Caco-2 (cell line): ENCODE results near the gene HERC4. TPM values are rescaled to one million over a fixed set of nuclear protein-coding genes. Genes with fewer than 3 reads are reported as not detected.

ENCODE experiments used
- BruUV-seq: library from RNA; stranded (reverse); fragments of 400-500 nt; replicated peaks from 2 replicates; lab custom pipeline; 2021; lab: Mats Ljungman, UMichigan
- CTCF ChIA-PET: fragments of 300-600 bp; sonication (Branson Sonifier 250); formaldehyde crosslinking; loops from one replicate; lab custom pipeline; 2022; ENCODE audit warnings: antibody characterized with exemption; lab: Charles Lee
- POLR2A ChIA-PET: fragments of 300-600 bp; sonication (Branson Sonifier 250); formaldehyde crosslinking; loops from one replicate; lab custom pipeline; 2022; ENCODE audit warnings: antibody characterized with exemption; lab: Charles Lee
- DNase-seq, 2 experiments: peaks; one replicate each; pipeline versions ENCODE4 v3.0.0 to v3.0.0-alpha.2; 2020 to 2022
- H3K27me3 ChIP-seq: replicated peaks from 2 replicates; pipeline ENCODE4 v1.6.0; 2011; ENCODE audit warnings: low read length; ENCODE audit not compliant: control insufficient read depth, insufficient read depth
- H3K36me3 ChIP-seq: 2 replicates; pipeline ENCODE4 v1.5.1; 2011; ENCODE audit warnings: low read length; ENCODE audit not compliant: control insufficient read depth, insufficient read depth
- H3K4me1 ChIP-seq: fragments of 250-450 bp; sonication (Bioruptor Pico); 2 replicates; pipeline ENCODE4 v1.5.1; 2020; ENCODE audit warnings: mild to moderate bottlenecking
- H3K4me3 ChIP-seq: 2 replicates; pipeline ENCODE4 v1.5.1; 2011; ENCODE audit warnings: low read depth, mild to moderate bottlenecking, control low read depth, low read length
- H3K9me3 ChIP-seq: fragments of 250-450 bp; sonication (Bioruptor Pico); 2 replicates; pipeline ENCODE4 v1.5.1; 2020; ENCODE audit warnings: mild to moderate bottlenecking, moderate library complexity
- H3K27ac Mint-ChIP-seq: one replicate; pipeline ENCODE4 v1.8.0; 2022; ENCODE audit warnings: mixed read lengths; ENCODE audit not compliant: unreplicated experiment
- H3K27me3 Mint-ChIP-seq: one replicate; pipeline ENCODE4 v1.8.0; 2022; ENCODE audit warnings: mixed read lengths; ENCODE audit not compliant: insufficient read depth, unreplicated experiment
- H3K36me3 Mint-ChIP-seq: one replicate; pipeline ENCODE4 v1.8.0; 2022; ENCODE audit warnings: mild to moderate bottlenecking, mixed read lengths; ENCODE audit not compliant: insufficient read depth, unreplicated experiment
- H3K4me1 Mint-ChIP-seq: one replicate; pipeline ENCODE4 v1.8.0; 2022; ENCODE audit warnings: low read depth, mixed read lengths; ENCODE audit not compliant: unreplicated experiment
- H3K4me3 Mint-ChIP-seq: one replicate; pipeline ENCODE4 v1.8.0; 2022; ENCODE audit warnings: mild to moderate bottlenecking, moderate library complexity, mixed read lengths; ENCODE audit not compliant: unreplicated experiment
- H3K9me3 Mint-ChIP-seq: one replicate; pipeline ENCODE4 v1.8.0; 2022; ENCODE audit warnings: mixed read lengths; ENCODE audit not compliant: unreplicated experiment
- CTCF ChIP-seq, 2 experiments: fragments of 200-600 bp in 1 of 2; IDR thresholded peaks; 1 replicate in 1 of 2; 2 replicates in 1 of 2; pipeline versions ENCODE4 v1.5.1 to v1.8.0; 2011 to 2022; ENCODE audit warnings: antibody characterized with exemption in 1 of 2, control low read depth in 1 of 2, inconsistent platforms in 1 of 2, low read depth in 1 of 2, low read length in 1 of 2, mild to moderate bottlenecking in 1 of 2, moderate library complexity in 1 of 2; ENCODE audit not compliant: insufficient read depth in 1 of 2, severe bottlenecking in 1 of 2, unreplicated experiment in 1 of 2
- intact Hi-C: fragments of 100-400 bp; cut with micrococcal nuclease; formaldehyde crosslinking; loops from one replicate; pipeline ENCODE4 v1.10.0; 2022; ENCODE audit not compliant: unreplicated experiment
- total RNA-seq: library from RNA; stranded (reverse); gene quantifications from 2 replicates; pipeline ENCODE4 v1.2.3, GENCODE V29; 2022

Gene HERC4
- total RNA-seq, 1 experiment from 2014 or later, result 59.4 TPM

- H3K4me1 ChIP-seq, result peaks cover 8% of the 10 kb centered on the region
- H3K4me3 ChIP-seq, result no peak within 1 kb of the TSS
- H3K36me3 Mint-ChIP-seq, result no peaks in the 10 kb centered on the region
- H3K27me3 Mint-ChIP-seq, result no peaks in the 10 kb centered on the region
- no peak for DNase-seq
- no peaks in the 10 kb centered on the region for H3K27me3 ChIP-seq
- H3K9me3 Mint-ChIP-seq, result no peaks in the 10 kb centered on the region
- no peak for TF ChIP-seq CTCF (IDR thresholded peaks at IDR 0.05; ENCODE audit: insufficient read depth in 1 of 2, low read depth in 1 of 2, low read length in 1 of 2, severe bottlenecking in 1 of 2, unreplicated experiment in 1 of 2)
- BruUV-seq, result no TSS peak
- no peaks in the 10 kb centered on the region for H3K9me3 ChIP-seq
- intact Hi-C loops, result no loop called here
- H3K36me3 ChIP-seq, result no peaks in the 10 kb centered on the region
- peaks cover 12% of the 10 kb centered on the region for H3K4me1 Mint-ChIP-seq
- ChIA-PET CTCF (no interaction called here), POLR2A (no interaction called here)
- no peak within 1 kb of the TSS for H3K27ac Mint-ChIP-seq
- H3K4me3 Mint-ChIP-seq, result no peak within 1 kb of the TSS
Measured at GRCh38 chr10:68109331-68109730, 34.2 kb upstream of the HERC4 start, which contains the start of gene MYPN. Gene MYPN (plus strand): TSS chr10:68109488. CDS start chr10:68121439, 11,951 bp downstream.

- Histone ChIP-seq H3K9me3 (no peaks in the 10 kb centered on the region), H3K4me3 (no peak overlapping the region), H3K27me3 (no peaks in the 10 kb centered on the region), H3K4me1 (peaks cover 8% of the 10 kb centered on the region), H3K36me3 (no peaks in the 10 kb centered on the region)
- intact Hi-C loops, result no loop called here
- no peak for DNase-seq
- POLR2A ChIA-PET, result no interaction called here
- CTCF ChIA-PET, result no interaction called here
- no peak for TF ChIP-seq CTCF (IDR thresholded peaks at IDR 0.05; ENCODE audit: insufficient read depth in 1 of 2, low read depth in 1 of 2, low read length in 1 of 2, severe bottlenecking in 1 of 2, unreplicated experiment in 1 of 2)
- Mint-ChIP-seq H3K27ac (no peak overlapping the region), H3K36me3 (no peaks in the 10 kb centered on the region), H3K9me3 (no peaks in the 10 kb centered on the region), H3K4me1 (peaks cover 12% of the 10 kb centered on the region), H3K4me3 (no peak overlapping the region), H3K27me3 (no peaks in the 10 kb centered on the region)
- BruUV-seq, result no TSS peak
Measured at GRCh38 chr10:68108653-68109052, 33.6 kb upstream of the HERC4 start.

- Histone ChIP-seq H3K27me3 (no peaks in the 10 kb centered on the region), H3K4me1 (peaks cover 8% of the 10 kb centered on the region), H3K9me3 (no peaks in the 10 kb centered on the region), H3K36me3 (no peaks in the 10 kb centered on the region), H3K4me3 (no peak overlapping the region)
- no peaks in the 10 kb centered on the region for H3K9me3 Mint-ChIP-seq
- POLR2A ChIA-PET, result no interaction called here
- H3K4me3 Mint-ChIP-seq, result no peak overlapping the region
- H3K36me3 Mint-ChIP-seq, result no peaks in the 10 kb centered on the region
- intact Hi-C loops, result no loop called here
- BruUV-seq, result no TSS peak
- no peaks in the 10 kb centered on the region for H3K27me3 Mint-ChIP-seq
- CTCF ChIA-PET, result no interaction called here
- H3K4me1 Mint-ChIP-seq, result peaks cover 10% of the 10 kb centered on the region
- H3K27ac Mint-ChIP-seq, result no peak overlapping the region
- TF ChIP-seq CTCF (IDR thresholded peaks at IDR 0.05; ENCODE audit: insufficient read depth in 1 of 2, low read depth in 1 of 2, low read length in 1 of 2, severe bottlenecking in 1 of 2, unreplicated experiment in 1 of 2), result no peak
- no peak for DNase-seq
Measured at GRCh38 chr10:68108051-68108450, 33.0 kb upstream of the HERC4 start.
